GM19452 (cell line): ENCODE measurements around the gene ZNF513.

Source experiments
- ATAC-seq: cut with Tn5 transposase; IDR thresholded peaks from one replicate; pipeline ENCODE4 v1.9.1; 2021; ENCODE audit not compliant: unreplicated experiment

The ZNF513 gene

GRCh38 chr2:27390822-27391679 is 10.5 kb upstream of the ZNF513 start:
- no peak for ATAC-seq

GRCh38 chr2:27381577-27382181 is 1.1 kb upstream of the ZNF513 start:
- ATAC-seq = no peak

DNA sequence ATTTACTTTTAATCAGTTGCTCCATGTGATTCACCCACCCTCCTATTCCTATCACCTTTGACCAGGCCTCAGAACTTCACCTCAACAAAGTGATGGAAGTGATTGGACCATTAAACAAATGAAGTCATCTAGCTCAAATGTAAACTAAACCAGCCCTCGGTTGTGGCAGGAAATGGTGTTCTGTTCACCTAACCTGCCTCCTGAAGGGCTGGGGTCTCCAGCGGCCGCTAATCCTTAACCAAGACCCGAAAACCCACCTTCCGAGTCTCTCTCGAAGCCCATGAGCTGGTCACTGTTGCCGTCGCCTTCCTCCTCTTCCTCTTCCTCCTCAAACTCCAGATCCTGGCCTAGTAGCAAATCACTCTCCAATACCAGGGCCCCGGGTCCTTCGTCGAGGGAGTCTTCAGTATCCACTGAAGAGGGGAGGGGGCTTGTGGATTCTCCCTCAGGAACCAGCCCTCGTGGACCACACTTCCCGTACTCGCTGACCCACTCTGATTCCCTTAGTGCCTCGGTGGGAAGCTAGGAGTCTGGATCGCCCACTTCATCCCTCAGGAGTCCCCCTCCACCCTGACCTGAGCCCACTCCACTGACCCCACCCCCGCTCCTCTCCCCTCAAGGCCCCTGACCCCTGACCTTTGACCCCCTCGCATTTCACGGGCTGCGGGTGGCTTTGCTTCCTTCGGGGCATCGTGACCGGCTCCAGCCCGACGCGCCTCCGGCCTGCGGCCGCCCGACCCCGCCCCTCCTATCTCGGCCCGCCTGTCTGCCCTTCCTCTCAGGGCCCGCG is 503 bp downstream of the ZNF513 start:
- peak; percentile 38 for ATAC-seq

GRCh38 chr2:27379383-27379835 is 1.1 kb downstream of the ZNF513 start:
- no peak for ATAC-seq

DNA sequence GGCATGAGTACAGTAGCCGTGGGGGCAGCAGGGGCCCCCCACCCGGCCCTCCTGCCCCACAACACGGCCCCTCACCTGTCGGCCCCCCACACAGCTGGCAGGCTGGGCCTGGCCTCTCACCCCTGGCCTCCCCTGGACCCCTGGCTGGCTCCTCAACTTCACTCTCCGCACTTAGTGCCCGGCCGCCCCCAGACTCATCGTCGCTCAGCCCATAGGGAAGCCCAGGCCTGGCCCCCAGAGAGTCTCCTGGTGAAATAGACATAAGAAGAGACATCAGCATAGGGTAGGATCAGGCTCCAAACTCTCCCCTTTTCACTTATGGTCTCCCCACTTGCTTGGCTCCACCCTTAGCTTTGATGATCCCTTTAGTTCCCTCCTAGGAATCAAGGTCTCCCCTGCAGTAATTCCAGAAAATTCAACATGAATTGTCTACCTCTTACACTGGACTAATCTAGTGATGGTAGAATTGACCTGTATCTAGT is 1.7 kb downstream of the ZNF513 start:
- no peak for ATAC-seq

GRCh38 chr2:27378096-27378808 is 2.3 kb downstream of the ZNF513 start:
- no peak for ATAC-seq

DNA sequence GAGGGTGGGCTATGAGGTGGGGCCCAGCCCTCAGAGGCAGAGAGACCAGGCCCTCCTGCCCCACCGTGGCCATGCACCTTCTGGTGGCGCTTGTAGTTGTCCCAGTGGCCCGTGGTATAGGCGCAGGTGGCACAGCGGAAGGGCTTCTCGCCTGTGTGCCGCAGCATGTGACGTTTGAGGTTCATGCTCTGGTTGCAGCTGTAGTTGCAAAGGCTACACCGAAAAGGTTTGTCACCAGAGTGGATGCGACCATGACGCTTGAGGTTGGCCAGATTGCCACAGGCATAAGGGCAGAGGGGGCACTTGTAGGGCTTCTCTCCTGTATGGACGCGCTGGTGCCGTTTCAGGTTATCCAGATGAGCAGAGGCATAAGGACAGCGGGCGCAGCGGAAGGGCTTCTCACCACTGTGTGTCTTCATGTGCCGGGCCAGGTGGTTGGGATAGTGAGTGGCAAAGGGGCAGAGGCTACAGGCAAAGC is 2.9 kb downstream of the ZNF513 start:
- no peak for ATAC-seq

GRCh38 chr2:27376866-27377617 is 3.5 kb downstream of the ZNF513 start:
- no peak for ATAC-seq

DNA sequence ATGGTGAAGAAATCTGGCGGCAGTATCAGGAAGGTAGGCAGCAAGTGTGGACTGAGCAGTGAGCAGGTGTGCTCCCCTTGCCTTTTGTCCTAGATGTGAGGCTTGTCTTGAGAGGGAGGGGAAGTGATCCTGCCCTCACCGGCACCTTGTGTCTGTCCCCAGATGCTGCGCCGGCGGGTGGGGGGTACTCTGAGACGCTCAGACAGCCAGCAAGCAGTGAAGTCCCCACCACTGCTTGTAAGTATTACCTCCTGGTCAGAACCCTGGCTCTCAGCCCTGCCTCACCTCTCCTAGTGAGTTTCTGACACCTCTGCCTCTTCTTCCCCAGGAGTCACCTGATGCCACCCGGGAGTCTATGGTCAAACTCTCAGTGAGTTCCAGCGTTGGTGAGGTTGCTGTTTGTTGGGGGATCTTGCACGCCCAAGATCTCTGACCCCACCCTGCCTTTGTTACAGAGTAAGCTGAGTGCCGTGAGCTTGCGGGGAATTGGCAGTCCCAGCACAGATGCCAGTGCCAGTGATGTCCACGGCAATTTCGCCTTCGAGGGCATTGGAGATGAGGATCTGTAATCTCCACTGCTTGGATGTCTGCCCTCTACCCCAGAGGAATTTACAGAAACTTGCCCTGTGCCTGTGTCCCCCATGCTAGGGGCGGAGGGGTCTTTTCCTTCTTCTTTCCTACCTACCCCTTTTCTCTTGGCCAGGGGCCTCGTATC is 4.2 kb downstream of the ZNF513 start:
- ATAC-seq = no peak

DNA sequence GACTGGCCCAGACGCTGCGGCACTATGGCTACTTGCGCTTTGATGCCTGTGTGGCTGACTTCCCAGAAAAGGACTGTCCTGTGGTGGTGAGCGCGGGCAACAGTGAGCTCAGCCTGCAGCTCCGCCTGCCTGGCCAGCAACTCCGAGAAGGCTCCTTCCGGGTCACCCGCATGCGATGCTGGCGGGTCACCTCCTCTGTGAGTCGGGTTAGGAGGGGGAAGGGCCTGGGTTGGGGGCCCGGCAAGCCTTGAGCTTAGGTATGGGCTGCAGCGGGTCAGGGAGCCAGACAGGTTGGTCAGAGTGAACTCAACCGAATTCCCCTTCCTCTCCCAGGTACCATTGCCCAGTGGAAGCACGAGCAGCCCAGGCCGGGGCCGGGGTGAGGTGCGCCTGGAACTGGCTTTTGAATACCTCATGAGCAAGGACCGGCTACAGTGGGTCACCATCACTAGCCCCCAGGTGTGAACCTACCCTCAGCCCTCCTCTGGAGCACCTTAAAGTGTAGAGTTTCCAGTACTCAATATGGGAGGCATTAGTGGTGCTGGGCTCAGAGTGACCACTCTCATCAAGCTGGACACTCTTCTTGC is 4.9 kb downstream of the ZNF513 start:
- no peak for ATAC-seq

- no peak for ATAC-seq
Observed at GRCh38 chr2:27373567-27373966, 7.0 kb downstream of the ZNF513 start.

DNA sequence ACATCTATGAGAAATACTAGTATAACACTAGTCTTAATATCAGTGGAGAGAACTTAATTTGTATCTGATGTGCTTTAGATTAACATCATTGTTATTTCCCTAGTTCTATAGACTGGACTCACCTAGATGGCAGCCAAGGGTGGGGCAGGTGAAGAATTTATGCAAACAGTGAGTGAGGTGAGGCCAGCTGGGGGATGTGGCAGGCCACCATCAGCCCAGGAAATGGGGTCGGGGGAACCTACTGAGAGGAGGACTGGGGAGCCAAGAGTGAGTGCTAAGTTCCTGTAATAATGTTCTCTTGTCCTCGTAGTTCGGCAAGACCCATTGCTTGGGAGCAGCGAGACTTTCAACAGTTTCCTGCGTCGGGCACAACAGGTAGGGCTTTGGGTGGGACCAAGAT is 7.6 kb downstream of the ZNF513 start:
- no peak for ATAC-seq

GRCh38 chr2:27370816-27371620 is 9.5 kb downstream of the ZNF513 start:
- ATAC-seq = peak; percentile 26

DNA sequence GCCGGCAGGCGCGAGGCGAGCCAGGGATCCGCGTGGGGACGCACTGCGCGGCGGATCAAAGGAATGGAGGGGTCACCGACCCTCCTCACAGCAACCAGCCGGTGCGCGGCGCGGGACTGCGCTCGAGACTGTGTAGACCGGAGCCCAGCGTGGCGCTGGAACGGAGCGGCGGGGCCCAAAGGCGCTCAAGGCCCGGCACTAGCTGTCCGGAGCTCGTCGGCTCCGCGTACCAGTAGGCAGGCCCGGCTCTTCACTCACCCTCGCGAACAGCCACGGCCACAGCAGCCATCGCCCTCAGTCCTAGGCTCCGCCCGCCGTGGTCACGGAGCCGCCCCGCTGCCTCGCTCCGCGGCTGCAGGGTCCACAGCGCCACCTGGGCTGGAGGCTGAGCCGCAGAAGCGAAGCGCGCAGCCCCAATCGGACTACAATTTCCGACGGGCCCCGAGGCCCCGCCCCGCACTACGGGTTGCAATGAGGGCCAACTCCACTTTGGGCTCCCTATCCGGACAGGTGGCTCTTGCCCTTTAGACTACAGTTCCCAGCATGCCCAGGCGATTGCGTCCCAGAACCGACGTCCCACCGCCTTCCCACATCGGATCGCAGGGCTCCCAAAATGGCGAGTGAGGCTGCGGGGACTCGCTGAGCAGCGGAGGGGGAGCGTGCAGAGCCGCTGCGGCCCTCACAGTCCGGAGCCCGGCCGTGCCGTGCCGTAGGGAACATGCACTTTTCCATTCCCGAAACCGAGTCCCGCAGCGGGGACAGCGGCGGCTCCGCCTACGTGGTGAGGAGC is 10.3 kb downstream of the ZNF513 start, which contains the start of the genes EIF2B4 and SNX17:
Gene EIF2B4, minus strand, starts transcription at position 313 of the 790 bp plus-strand sequence. Its CDS starts 24 bp downstream, at position 289.
Gene SNX17, plus strand, starts transcription at position 591 of the 790 bp plus-strand sequence. Its CDS starts 128 bp downstream, at position 719.
- ATAC-seq = peak; percentile 88

DNA sequence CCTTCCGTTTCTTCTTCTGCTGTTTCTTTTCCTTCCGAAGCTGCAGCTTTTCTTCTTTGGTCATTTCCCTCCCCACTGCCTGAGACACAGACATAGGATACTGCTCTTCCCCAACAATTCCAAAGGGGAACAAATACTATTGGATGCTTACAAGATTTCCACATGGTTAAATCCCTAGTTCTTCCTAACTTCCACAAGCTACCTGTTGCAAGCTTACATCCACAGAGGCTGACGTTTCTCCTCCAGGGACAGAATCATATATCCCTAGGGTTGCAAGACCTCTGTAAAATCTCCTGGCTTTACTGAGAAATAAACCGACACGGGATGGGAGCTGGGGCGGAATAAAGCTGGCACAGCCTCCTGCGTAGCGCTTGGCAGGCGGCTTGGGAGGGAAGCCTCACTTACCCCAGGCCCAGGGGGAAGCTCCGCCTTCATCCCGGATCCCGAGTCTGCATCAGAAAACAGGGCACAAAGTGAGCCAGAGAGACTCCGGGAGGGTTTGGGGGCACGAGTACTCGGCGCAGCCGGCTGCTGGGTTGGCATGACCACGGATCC is 11.0 kb downstream of the ZNF513 start:
- peak; percentile 3 for ATAC-seq

GRCh38 chr2:27363933-27364332 is 16.6 kb downstream of the ZNF513 start:
- no peak for ATAC-seq
